GM12878 (cell line): ENCODE data around the gene SHC3. TPM values are rescaled to one million over a fixed set of nuclear protein-coding genes. Genes with fewer than 3 reads are reported as not detected.

ENCODE experiments used
- ETV6 ChIP-seq, 2 experiments: fragments of 450-650 bp in 1 of 2; IDR thresholded peaks in 1 of 2; conservative IDR thresholded peaks in 1 of 2; 2 replicates each; pipeline ENCODE4 v1.6.1; 2014; ENCODE audit warnings: antibody characterized with exemption in 1 of 2, borderline replicate concordance in 1 of 2, low read depth in 1 of 2, mild to moderate bottlenecking in 1 of 2, moderate library complexity in 1 of 2
- IKZF2 ChIP-seq, 2 experiments: fragments of 450-650 bp; IDR thresholded peaks; 2 replicates each; pipeline ENCODE4 v1.6.1; 2017; ENCODE audit warnings: mild to moderate bottlenecking in 2 of 2, moderate library complexity in 2 of 2
- ZNF24 ChIP-seq: fragments of 450-650 bp; IDR thresholded peaks from 2 replicates; pipeline ENCODE4 v1.6.1; 2017; ENCODE audit warnings: antibody characterized with exemption, mild to moderate bottlenecking
- polyA plus RNA-seq, 11 experiments: library from polyadenylated mRNA; depleted of rRNA in 4 of 11; unstranded in 6 of 11; stranded (reverse) in 5 of 11; fragments of >200 nt; fragmentation: Nextera tagmentation in 4 of 11; fragmentation: Illumina TruSeq in 1 of 11; extraction: Ambion mirVana in 4 of 11; extraction: Trizol in 1 of 11; gene quantifications; 1 replicate in 1 of 11; 2 replicates in 10 of 11; pipeline versions ENCODE4 v1.2.1 to v1.2.3, GENCODE V29; 2011 to 2016; ENCODE audit warnings: inconsistent platforms in 2 of 11, missing spikeins in 2 of 11, low read depth in 1 of 11
- total RNA-seq, 4 experiments: library from RNA; depleted of rRNA in 3 of 4; stranded (reverse); fragments of >200 nt in 3 of 4; fragmentation: Illumina TruSeq in 1 of 4; extraction: Trizol in 1 of 4; gene quantifications; 2 replicates each; pipeline versions ENCODE4 v1.2.1 to v1.2.3, GENCODE V29; 2013 to 2021
- TF ChIP-seq, protein P1 (sequence below): fragments of 450-650 bp; formaldehyde crosslinking; IDR thresholded peaks from 2 replicates; pipeline ENCODE4 v1.4.0; 2020; ENCODE audit warnings: mild to moderate bottlenecking, moderate library complexity
- TF ChIP-seq, protein P2 (sequence below): fragments of 450-650 bp; conservative IDR thresholded peaks from 2 replicates; pipeline ENCODE4 v1.6.1; 2017; ENCODE audit warnings: mild to moderate bottlenecking, moderate library complexity
- TF ChIP-seq, protein P3 (sequence below): fragments of 450-650 bp; IDR thresholded peaks from 2 replicates; pipeline ENCODE4 v1.6.1; 2018; ENCODE audit warnings: mild to moderate bottlenecking, low read depth, moderate library complexity; ENCODE audit not compliant: partially characterized antibody
- TF ChIP-seq, protein P4 (sequence below): fragments of 450-650 bp; IDR thresholded peaks from 2 replicates; pipeline ENCODE4 v1.6.1; 2017; ENCODE audit warnings: borderline replicate concordance

The SHC3 gene
- total and polyA plus RNA-seq, 10 of the 15 experiments (the other 5 are each of a cell fraction or from before 2014, with no cell fraction given) = 0.01 to 0.06 TPM; not detected in 8

DNA sequence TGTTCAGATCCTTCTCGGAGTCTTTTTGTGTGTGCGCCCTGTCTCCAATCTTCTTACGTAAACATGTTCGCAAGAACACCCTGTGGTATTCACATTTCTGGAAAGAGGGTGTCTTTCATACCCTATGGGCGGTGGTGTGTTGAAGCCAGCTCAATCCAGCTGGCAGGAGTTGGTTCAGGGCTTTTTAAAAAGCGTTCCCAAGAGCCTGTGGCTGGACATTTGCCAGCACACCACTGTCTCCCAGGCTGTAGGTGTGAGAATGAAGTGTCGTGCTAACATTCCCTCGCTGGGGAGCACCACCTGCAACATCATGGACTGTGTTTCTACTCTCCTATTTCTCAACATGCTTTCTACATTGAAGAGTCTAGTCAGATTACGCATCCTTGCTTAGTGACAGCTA is 135.6 kb downstream of the SHC3 start (continued):
- TF ChIP-seq, protein P1, sequence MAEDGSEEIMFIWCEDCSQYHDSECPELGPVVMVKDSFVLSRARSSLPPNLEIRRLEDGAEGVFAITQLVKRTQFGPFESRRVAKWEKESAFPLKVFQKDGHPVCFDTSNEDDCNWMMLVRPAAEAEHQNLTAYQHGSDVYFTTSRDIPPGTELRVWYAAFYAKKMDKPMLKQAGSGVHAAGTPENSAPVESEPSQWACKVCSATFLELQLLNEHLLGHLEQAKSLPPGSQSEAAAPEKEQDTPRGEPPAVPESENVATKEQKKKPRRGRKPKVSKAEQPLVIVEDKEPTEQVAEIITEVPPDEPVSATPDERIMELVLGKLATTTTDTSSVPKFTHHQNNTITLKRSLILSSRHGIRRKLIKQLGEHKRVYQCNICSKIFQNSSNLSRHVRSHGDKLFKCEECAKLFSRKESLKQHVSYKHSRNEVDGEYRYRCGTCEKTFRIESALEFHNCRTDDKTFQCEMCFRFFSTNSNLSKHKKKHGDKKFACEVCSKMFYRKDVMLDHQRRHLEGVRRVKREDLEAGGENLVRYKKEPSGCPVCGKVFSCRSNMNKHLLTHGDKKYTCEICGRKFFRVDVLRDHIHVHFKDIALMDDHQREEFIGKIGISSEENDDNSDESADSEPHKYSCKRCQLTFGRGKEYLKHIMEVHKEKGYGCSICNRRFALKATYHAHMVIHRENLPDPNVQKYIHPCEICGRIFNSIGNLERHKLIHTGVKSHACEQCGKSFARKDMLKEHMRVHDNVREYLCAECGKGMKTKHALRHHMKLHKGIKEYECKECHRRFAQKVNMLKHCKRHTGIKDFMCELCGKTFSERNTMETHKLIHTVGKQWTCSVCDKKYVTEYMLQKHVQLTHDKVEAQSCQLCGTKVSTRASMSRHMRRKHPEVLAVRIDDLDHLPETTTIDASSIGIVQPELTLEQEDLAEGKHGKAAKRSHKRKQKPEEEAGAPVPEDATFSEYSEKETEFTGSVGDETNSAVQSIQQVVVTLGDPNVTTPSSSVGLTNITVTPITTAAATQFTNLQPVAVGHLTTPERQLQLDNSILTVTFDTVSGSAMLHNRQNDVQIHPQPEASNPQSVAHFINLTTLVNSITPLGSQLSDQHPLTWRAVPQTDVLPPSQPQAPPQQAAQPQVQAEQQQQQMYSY (CRISPR knock-in tag) = no peak
- TF ChIP-seq, protein P2, sequence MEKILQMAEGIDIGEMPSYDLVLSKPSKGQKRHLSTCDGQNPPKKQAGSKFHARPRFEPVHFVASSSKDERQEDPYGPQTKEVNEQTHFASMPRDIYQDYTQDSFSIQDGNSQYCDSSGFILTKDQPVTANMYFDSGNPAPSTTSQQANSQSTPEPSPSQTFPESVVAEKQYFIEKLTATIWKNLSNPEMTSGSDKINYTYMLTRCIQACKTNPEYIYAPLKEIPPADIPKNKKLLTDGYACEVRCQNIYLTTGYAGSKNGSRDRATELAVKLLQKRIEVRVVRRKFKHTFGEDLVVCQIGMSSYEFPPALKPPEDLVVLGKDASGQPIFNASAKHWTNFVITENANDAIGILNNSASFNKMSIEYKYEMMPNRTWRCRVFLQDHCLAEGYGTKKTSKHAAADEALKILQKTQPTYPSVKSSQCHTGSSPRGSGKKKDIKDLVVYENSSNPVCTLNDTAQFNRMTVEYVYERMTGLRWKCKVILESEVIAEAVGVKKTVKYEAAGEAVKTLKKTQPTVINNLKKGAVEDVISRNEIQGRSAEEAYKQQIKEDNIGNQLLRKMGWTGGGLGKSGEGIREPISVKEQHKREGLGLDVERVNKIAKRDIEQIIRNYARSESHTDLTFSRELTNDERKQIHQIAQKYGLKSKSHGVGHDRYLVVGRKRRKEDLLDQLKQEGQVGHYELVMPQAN = no peak
- TF ChIP-seq IKZF2 (IDR thresholded peaks at IDR 0.05) (no peak), ETV6 (conservative IDR thresholded peaks at IDR 0.05 in 1 of 2, IDR thresholded peaks at IDR 0.05 in 1 of 2; ENCODE audit: borderline replicate concordance in 1 of 2, low read depth in 1 of 2) (no peak), ZNF24 (no peak)
- TF ChIP-seq, protein P3, sequence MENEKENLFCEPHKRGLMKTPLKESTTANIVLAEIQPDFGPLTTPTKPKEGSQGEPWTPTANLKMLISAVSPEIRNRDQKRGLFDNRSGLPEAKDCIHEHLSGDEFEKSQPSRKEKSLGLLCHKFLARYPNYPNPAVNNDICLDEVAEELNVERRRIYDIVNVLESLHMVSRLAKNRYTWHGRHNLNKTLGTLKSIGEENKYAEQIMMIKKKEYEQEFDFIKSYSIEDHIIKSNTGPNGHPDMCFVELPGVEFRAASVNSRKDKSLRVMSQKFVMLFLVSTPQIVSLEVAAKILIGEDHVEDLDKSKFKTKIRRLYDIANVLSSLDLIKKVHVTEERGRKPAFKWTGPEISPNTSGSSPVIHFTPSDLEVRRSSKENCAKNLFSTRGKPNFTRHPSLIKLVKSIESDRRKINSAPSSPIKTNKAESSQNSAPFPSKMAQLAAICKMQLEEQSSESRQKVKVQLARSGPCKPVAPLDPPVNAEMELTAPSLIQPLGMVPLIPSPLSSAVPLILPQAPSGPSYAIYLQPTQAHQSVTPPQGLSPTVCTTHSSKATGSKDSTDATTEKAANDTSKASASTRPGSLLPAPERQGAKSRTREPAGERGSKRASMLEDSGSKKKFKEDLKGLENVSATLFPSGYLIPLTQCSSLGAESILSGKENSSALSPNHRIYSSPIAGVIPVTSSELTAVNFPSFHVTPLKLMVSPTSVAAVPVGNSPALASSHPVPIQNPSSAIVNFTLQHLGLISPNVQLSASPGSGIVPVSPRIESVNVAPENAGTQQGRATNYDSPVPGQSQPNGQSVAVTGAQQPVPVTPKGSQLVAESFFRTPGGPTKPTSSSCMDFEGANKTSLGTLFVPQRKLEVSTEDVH = no peak
- TF ChIP-seq, protein P4, sequence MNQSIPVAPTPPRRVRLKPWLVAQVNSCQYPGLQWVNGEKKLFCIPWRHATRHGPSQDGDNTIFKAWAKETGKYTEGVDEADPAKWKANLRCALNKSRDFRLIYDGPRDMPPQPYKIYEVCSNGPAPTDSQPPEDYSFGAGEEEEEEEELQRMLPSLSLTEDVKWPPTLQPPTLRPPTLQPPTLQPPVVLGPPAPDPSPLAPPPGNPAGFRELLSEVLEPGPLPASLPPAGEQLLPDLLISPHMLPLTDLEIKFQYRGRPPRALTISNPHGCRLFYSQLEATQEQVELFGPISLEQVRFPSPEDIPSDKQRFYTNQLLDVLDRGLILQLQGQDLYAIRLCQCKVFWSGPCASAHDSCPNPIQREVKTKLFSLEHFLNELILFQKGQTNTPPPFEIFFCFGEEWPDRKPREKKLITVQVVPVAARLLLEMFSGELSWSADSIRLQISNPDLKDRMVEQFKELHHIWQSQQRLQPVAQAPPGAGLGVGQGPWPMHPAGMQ = no peak
